Ishikawa (cell line): ENCODE measurements around the gene GLP1R.

Experiments
- CEBPB ChIP-seq: IDR thresholded peaks from 2 replicates; pipeline ENCODE4 v1.6.1; 2012
- EGR1 ChIP-seq: IDR thresholded peaks from 2 replicates; pipeline ENCODE4 v1.6.1; 2012
- EP300 ChIP-seq: IDR thresholded peaks from 2 replicates; pipeline ENCODE4 v1.6.1; 2012; ENCODE audit warnings: borderline replicate concordance
- FOXM1 ChIP-seq: IDR thresholded peaks from 2 replicates; pipeline ENCODE4 v1.6.1; 2012; ENCODE audit warnings: low read depth, borderline replicate concordance
- MAX ChIP-seq: IDR thresholded peaks from 2 replicates; pipeline ENCODE4 v1.6.1; 2012
- NFIC ChIP-seq: IDR thresholded peaks from 2 replicates; pipeline ENCODE4 v1.6.1; 2012
- REST ChIP-seq: IDR thresholded peaks from 2 replicates; pipeline ENCODE4 v1.6.1; 2012; ENCODE audit warnings: low read depth, mild to moderate bottlenecking
- TAF1 ChIP-seq: IDR thresholded peaks from 2 replicates; pipeline ENCODE4 v1.6.1; 2012; ENCODE audit warnings: low read depth, mild to moderate bottlenecking
- TCF12 ChIP-seq: IDR thresholded peaks from 2 replicates; pipeline ENCODE4 v1.6.1; 2012; ENCODE audit warnings: low read depth
- TEAD4 ChIP-seq: IDR thresholded peaks from 2 replicates; pipeline ENCODE4 v1.6.1; 2012
- USF1 ChIP-seq: IDR thresholded peaks from 2 replicates; pipeline ENCODE4 v1.6.1; 2012
- YY1 ChIP-seq: IDR thresholded peaks from 2 replicates; pipeline ENCODE4 v1.6.1; 2012; ENCODE audit warnings: low read depth

GRCh38 chr6:39080246-39080875 lies 31.8 kb downstream of the GLP1R start:
- TF ChIP-seq EP300 = no peak
- no peak for TF ChIP-seq FOXM1
- TF ChIP-seq TAF1 = no peak
- no peak for TF ChIP-seq TCF12
- no peak for TF ChIP-seq CEBPB
- no peak for TF ChIP-seq USF1
- TF ChIP-seq TEAD4 = no peak
- no peak for TF ChIP-seq EGR1
- no peak for TF ChIP-seq REST
- no peak for TF ChIP-seq NFIC
- no peak for TF ChIP-seq MAX
- no peak for TF ChIP-seq YY1
